ENCODE results near the gene ESAM. TPM values are rescaled to one million over a fixed set of nuclear protein-coding genes. Genes with fewer than 3 reads are reported as not detected.
A peak's percentile ranks its signal among the peaks of the same experiment; 100 is the strongest.

Gene ESAM
- total and polyA plus RNA-seq, 2 of the 8 experiments (the other 6 are each of a cell fraction or from before 2014, with no cell fraction given): 0.09 TPM; not detected in 1

- no peak for TF ChIP-seq SIX5 (IDR thresholded peaks at IDR 0.05; ENCODE audit: low read depth, low read length)
- no peak for TF ChIP-seq ATF2 (IDR thresholded peaks at IDR 0.05; ENCODE audit: low read length)
- TF ChIP-seq KDM1A (IDR thresholded peaks at IDR 0.05; ENCODE audit: borderline replicate concordance, low read length): no peak
- TF ChIP-seq CEBPB (IDR thresholded peaks at IDR 0.05; ENCODE audit: low read depth, low read length): no peak
- no peak for TF ChIP-seq CHD7 (IDR thresholded peaks at IDR 0.05; ENCODE audit: insufficient replicate concordance, low read length)
- no peak for TF ChIP-seq RFX5 (IDR thresholded peaks at IDR 0.05; ENCODE audit: borderline replicate concordance, low read depth, low read length)
- peak; percentile 87 for TF ChIP-seq CTBP2 (IDR thresholded peaks at IDR 0.05; ENCODE audit: borderline replicate concordance, insufficient read depth, insufficient read length, low read length)
- TF ChIP-seq TEAD4 (IDR thresholded peaks at IDR 0.05; ENCODE audit: low read depth, low read length): 0 out of 2 replicates have a peak, but pooled peaks have one; percentile 51
- TF ChIP-seq CHD1 (IDR thresholded peaks at IDR 0.05; ENCODE audit: low read depth, low read length): no peak
Observed at GRCh38 chr11:124746621-124747243, 15.4 kb downstream of the ESAM start (continued).
